ENCODE results near the gene LEF1. TPM values are rescaled to one million over a fixed set of nuclear protein-coding genes. Genes with fewer than 3 reads are reported as not detected.

Gene LEF1
- total RNA-seq: 100 to 1,000 TPM; 350 to 367 TPM

DNA sequence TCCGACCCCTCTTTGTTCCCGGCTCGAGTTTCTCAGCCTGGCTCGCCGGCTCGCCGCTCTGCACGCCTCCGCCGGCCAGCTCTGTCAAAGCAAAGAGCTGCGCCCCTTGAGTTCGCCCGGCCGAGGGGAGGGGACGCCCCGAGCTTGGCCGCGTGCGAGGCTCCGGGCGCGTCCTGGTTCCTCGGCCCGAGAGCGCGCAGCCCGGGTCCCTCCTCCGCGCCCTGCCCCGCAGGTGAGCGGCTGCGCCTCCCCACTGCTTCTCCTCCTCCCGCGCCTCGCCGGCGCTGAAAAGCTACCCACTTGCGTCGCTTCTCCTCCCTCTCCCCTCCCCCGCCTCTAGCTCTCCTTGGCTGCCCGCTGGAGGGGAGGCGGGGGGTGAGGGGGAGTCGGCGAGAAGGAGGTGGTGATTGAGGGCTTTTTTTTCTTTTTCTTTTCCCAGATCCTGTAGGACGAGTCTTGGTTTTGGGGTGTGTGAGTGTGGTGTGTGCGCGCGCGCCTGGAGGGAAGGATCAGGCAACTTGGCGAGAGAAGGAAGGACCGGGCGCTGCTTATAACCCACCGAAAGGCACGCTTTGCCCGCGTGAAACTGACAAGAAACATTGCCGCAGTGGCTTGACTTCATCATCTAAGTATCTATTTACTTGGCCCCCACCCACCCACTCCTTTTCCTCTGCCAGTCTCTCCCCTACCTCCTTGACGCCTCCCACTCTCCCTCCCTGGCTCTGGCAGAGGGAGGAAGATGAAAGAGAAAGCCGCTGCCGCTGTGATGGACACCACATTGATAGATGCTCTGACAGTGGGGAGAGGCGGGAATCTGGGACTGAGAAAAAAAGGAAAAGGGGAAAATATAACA is at the start of gene LEF1:
TSS of gene LEF1 (minus strand) at position 262 of the 853 bp plus-strand sequence. CDS start 1,165 bp downstream, outside the sequence.
- no peaks in the 10 kb centered on the region for H3K9me3 Mint-ChIP-seq
- H3K4me3 Mint-ChIP-seq: peak within 1 kb of the TSS; percentile 88
- CTCF ChIA-PET: interaction anchor here (0.8 to 1.8 kb wide), 7 partner anchors 12 to 403 kb away, joined by 3 to 5 read pairs (median 4); no protein-coding TSS in a partner anchor
- no peaks in the 10 kb centered on the region for H3K27me3 Mint-ChIP-seq (ENCODE audit: low read depth)
- intact Hi-C loops (cut with micrococcal nuclease): loop anchor here (2.0 kb wide), 1 partner anchor 298 kb away; no protein-coding TSS in a partner anchor
- H3K27ac Mint-ChIP-seq: peak within 1 kb of the TSS; percentile 97
- H3K4me1 Mint-ChIP-seq (ENCODE audit: low read depth): peaks cover 29% of the 10 kb centered on the region
- DNase-seq: peak; percentile 84
- H3K36me3 Mint-ChIP-seq (ENCODE audit: low read depth): peaks cover 31% of the 10 kb centered on the region

DNA sequence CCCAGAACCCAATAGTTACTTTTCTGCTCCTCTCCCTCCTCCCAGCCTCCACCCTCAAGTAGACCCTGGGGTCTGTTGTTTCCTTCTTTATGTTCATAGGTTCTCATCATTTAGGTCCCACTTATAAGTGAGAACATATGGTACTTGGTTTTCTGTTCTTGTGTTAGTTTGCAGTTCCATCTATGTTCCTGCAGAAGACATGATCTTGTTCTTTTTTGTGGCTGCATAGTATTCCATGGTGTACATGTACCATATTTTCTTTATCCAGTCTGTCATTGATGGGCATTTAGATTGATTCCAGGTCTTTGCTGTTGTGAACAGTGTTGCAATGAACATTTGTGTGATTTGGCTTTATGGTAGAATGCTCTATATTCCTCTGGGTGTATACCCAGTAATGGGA is 47.8 kb upstream of the LEF1 start:
- Mint-ChIP-seq H3K36me3 (ENCODE audit: low read depth) (peaks cover 5% of the 10 kb centered on the region), H3K4me1 (ENCODE audit: low read depth) (peaks cover 24% of the 10 kb centered on the region), H3K27me3 (ENCODE audit: low read depth) (no peaks in the 10 kb centered on the region), H3K9me3 (no peaks in the 10 kb centered on the region), H3K27ac (no peak overlapping the region), H3K4me3 (no peak overlapping the region)
- DNase-seq: no peak
- CTCF ChIA-PET: no interaction called here
- intact Hi-C loops (cut with micrococcal nuclease): no loop called here

DNA sequence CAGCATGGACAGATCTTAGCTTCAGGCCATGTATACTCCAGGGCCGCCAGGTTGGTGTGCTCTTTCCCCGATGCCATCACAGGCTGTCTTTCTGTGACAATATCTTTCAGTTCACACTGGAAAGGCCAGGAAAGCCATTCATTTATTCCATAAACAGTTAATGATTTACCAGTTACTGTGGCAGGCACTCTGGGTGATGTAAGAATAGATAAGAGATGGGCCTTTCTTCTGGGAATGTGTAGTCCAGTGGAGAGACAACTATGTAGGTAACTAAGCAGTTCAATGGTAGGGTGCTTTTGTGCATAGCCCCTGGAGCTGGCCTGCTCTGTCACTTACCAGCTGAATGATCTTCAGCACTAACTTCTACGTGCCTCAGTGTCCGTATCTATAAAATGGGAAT is 46.3 kb upstream of the LEF1 start:
- no peak for DNase-seq
- no peaks in the 10 kb centered on the region for H3K27me3 Mint-ChIP-seq (ENCODE audit: low read depth)
- no peak overlapping the region for H3K27ac Mint-ChIP-seq
- no peaks in the 10 kb centered on the region for H3K9me3 Mint-ChIP-seq
- CTCF ChIA-PET: no interaction called here
- H3K36me3 Mint-ChIP-seq (ENCODE audit: low read depth): peaks cover 5% of the 10 kb centered on the region
- intact Hi-C loops (cut with micrococcal nuclease): no loop called here
- no peak overlapping the region for H3K4me3 Mint-ChIP-seq
- H3K4me1 Mint-ChIP-seq (ENCODE audit: low read depth): peaks cover 36% of the 10 kb centered on the region

DNA sequence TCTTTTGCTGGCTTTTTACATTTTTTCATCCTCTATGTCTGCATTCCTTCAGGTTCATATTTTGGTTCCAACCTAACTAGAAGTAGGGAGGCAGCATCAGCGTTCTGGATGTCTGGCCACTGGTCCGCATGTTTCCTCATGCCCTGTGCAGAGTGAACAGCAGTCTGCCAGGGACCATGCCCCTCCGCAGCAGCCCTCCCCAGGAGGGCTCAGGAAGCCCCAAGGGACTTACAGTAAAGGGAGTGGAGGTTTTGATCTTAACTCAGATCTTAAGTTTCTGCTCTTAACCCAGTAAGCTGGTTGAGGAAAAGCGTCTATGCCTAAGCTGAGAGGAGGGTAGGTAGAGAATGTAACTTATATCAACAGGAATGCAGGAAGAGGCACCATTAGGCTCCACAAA is 45.0 kb upstream of the LEF1 start:
- H3K4me1 Mint-ChIP-seq (ENCODE audit: low read depth): peaks cover 41% of the 10 kb centered on the region
- H3K27ac Mint-ChIP-seq: no peak overlapping the region
- intact Hi-C loops (cut with micrococcal nuclease): no loop called here
- DNase-seq: no peak
- CTCF ChIA-PET: no interaction called here
- H3K9me3 Mint-ChIP-seq: no peaks in the 10 kb centered on the region
- H3K36me3 Mint-ChIP-seq (ENCODE audit: low read depth): peaks cover 5% of the 10 kb centered on the region
- no peaks in the 10 kb centered on the region for H3K27me3 Mint-ChIP-seq (ENCODE audit: low read depth)
- H3K4me3 Mint-ChIP-seq: no peak overlapping the region

DNA sequence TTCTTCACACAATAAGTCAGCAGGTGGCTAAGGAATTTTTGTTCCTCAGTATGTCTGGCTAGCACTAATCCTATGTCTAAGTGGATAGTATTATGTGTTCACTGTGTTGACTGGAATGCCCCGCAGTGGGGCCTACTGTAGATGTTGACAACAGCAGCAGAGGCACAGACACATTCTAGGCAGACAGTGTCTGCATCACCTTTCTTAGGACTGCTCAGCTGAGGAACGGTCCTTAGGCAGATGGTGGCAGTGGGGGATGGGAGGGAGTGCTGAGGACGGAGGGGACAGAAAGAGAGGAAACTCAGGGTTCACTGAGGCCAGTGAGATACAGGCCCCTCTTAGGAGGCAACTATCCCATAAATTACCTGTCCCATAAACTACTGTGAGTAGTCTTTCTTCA is 44.6 kb upstream of the LEF1 start:
- H3K4me1 Mint-ChIP-seq (ENCODE audit: low read depth): peaks cover 41% of the 10 kb centered on the region
- intact Hi-C loops (cut with micrococcal nuclease): no loop called here
- DNase-seq: no peak
- H3K4me3 Mint-ChIP-seq: no peak overlapping the region
- H3K27ac Mint-ChIP-seq: no peak overlapping the region
- H3K36me3 Mint-ChIP-seq (ENCODE audit: low read depth): peaks cover 5% of the 10 kb centered on the region
- CTCF ChIA-PET: no interaction called here
- no peaks in the 10 kb centered on the region for H3K9me3 Mint-ChIP-seq
- no peaks in the 10 kb centered on the region for H3K27me3 Mint-ChIP-seq (ENCODE audit: low read depth)

DNA sequence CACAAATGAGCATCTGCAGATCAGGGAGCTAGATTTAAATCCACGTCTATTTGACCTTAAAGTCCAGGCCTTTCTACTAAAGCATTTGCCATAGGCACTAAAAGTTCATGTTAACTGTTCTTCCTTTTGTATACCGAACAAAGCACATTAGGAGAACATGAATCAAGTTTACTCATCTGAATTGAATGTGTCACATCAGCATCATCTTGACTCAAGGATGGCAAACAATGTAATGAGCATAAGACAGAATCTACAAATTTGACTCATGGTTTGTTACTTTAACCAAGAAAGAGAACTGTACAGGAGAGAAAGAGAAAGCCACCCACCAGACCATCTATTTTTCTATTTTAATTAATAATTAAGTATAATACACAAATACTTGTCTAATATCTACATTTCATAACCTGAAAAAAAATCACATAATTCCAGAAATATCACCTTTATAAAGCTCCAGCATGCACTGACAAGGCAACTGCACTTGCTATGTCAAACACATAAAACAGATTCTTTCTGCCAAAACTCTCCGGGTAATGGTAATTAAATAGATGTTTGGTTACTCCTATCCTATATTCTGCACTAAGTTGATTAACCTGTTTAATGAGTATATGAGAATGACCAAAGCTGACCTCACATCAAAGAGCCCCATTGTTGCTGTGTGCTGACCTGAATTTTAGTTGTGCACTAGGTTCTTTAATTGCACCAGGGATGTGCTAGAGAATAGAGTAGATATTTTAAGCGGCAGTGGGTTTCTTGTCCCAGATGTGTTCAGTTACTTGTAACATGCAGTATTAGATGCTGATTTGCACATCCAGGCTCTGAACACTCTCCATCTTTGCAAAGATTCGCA is 42.5 kb upstream of the LEF1 start:
- H3K36me3 Mint-ChIP-seq (ENCODE audit: low read depth): peaks cover 2% of the 10 kb centered on the region
- H3K4me3 Mint-ChIP-seq: no peak overlapping the region
- CTCF ChIA-PET: interaction anchor here (0.9 kb wide), 1 partner anchor 180 kb away, joined by 3 read pairs; no protein-coding TSS in a partner anchor
- intact Hi-C loops (cut with micrococcal nuclease): loop anchor here (2.0 kb wide), 1 partner anchor 144 kb away; no protein-coding TSS in a partner anchor
- DNase-seq: no peak
- peaks cover 44% of the 10 kb centered on the region for H3K4me1 Mint-ChIP-seq (ENCODE audit: low read depth)
- H3K9me3 Mint-ChIP-seq: no peaks in the 10 kb centered on the region
- no peak overlapping the region for H3K27ac Mint-ChIP-seq
- H3K27me3 Mint-ChIP-seq (ENCODE audit: low read depth): no peaks in the 10 kb centered on the region

DNA sequence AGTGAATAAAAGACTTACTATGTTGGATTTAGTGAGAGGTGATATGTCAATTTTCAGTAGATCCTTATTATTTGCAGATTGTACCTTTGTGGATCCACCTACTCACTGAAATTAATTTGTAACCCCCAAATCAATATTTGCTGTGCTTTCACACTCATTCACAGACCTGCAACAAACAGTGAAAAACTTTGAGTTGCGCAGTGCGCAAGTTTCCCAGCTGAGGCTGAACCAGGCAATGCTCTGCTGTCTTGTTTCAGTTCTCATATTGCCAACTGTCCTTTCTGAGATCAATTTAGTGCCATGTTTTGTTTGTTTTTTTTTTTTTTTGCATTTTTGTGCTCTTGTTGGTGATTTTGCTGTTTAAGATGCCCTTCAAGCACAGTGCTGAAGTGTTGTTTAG is 40.8 kb upstream of the LEF1 start:
- no peak overlapping the region for H3K4me3 Mint-ChIP-seq
- intact Hi-C loops (cut with micrococcal nuclease): no loop called here
- H3K27ac Mint-ChIP-seq: no peak overlapping the region
- H3K9me3 Mint-ChIP-seq: no peaks in the 10 kb centered on the region
- DNase-seq: no peak
- CTCF ChIA-PET: no interaction called here
- H3K27me3 Mint-ChIP-seq (ENCODE audit: low read depth): no peaks in the 10 kb centered on the region
- H3K36me3 Mint-ChIP-seq (ENCODE audit: low read depth): peaks cover 2% of the 10 kb centered on the region
- peaks cover 56% of the 10 kb centered on the region for H3K4me1 Mint-ChIP-seq (ENCODE audit: low read depth)

DNA sequence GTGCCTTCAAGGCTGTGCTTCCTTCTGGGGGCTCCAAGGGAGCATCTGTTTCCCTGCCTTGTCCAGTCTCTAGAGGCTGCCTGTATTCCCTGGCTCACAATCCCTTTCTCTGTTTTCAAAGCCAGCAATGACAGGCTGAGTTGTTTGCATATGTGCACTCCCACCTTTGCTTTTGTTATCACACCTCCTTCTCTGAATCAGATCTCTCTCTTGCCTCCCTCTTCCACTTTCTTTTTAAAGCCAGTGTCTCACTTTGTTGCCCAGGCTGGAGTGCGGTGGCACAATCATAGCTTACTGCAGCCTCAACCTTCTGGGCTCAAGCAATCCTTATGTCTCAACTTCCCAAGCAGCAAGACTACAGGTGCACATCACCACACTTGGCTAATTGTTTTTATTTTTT is 37.1 kb upstream of the LEF1 start:
- no peaks in the 10 kb centered on the region for H3K9me3 Mint-ChIP-seq
- peak; percentile 57 for DNase-seq
- H3K4me1 Mint-ChIP-seq (ENCODE audit: low read depth): peaks cover 41% of the 10 kb centered on the region
- CTCF ChIA-PET: no interaction called here
- no peaks in the 10 kb centered on the region for H3K27me3 Mint-ChIP-seq (ENCODE audit: low read depth)
- intact Hi-C loops (cut with micrococcal nuclease): loop anchor here (2.0 kb wide), 2 partner anchors 23 to 221 kb away; no protein-coding TSS in a partner anchor
- peaks cover 14% of the 10 kb centered on the region for H3K36me3 Mint-ChIP-seq (ENCODE audit: low read depth)
- no peak overlapping the region for H3K4me3 Mint-ChIP-seq
- no peak overlapping the region for H3K27ac Mint-ChIP-seq

DNA sequence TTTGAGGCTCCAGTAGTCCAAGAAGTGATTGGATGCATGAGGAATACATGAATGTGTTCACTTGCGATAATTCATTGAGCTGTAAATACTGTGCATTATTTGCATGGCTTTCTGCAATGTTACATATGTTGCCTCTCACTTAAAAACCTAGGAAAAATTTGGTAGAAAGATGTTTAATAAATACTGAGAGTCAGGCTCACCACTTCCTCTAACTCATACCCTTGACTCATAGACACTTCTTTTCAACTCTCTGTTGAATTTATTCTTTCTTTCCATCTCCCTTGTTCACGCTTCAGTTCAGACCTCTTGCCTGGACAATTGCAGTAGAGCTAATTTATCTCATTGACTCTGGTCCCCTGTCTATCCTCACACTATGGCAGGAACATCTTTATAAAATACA is 35.8 kb upstream of the LEF1 start:
- H3K36me3 Mint-ChIP-seq (ENCODE audit: low read depth): peaks cover 18% of the 10 kb centered on the region
- H3K27ac Mint-ChIP-seq: no peak overlapping the region
- CTCF ChIA-PET: no interaction called here
- H3K4me3 Mint-ChIP-seq: no peak overlapping the region
- no peaks in the 10 kb centered on the region for H3K27me3 Mint-ChIP-seq (ENCODE audit: low read depth)
- H3K4me1 Mint-ChIP-seq (ENCODE audit: low read depth): peaks cover 31% of the 10 kb centered on the region
- DNase-seq: no peak
- H3K9me3 Mint-ChIP-seq: no peaks in the 10 kb centered on the region
- intact Hi-C loops (cut with micrococcal nuclease): loop anchor here (2.0 kb wide), 2 partner anchors 24 to 222 kb away; no protein-coding TSS in a partner anchor

DNA sequence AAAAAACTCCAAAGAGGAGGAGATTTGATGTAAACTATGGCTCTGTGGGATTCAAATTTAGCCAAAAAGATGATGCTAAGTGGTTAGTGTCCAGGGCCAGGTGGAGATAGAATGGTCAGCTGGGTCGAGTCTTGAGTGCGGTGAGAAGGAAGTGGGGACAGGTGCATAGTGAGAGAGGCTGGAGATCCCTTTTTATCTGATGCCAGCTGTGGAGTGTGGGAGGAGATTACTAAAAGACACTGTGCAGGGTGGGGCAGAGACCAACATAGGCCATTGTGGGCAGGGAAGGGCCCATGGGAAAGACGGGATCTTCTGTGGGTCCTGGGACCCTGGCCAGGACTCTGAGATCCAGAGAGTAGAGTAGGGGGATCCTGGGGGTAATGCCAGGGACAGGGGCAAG is 34.6 kb upstream of the LEF1 start:
- Mint-ChIP-seq H3K4me3 (no peak overlapping the region), H3K27ac (no peak overlapping the region), H3K36me3 (ENCODE audit: low read depth) (peaks cover 18% of the 10 kb centered on the region), H3K9me3 (no peaks in the 10 kb centered on the region), H3K27me3 (ENCODE audit: low read depth) (no peaks in the 10 kb centered on the region), H3K4me1 (ENCODE audit: low read depth) (peaks cover 28% of the 10 kb centered on the region)
- intact Hi-C loops (cut with micrococcal nuclease): no loop called here
- CTCF ChIA-PET: interaction anchor here (0.6 kb wide), 1 partner anchor 26 kb away, joined by 7 read pairs; no protein-coding TSS in a partner anchor
- no peak for DNase-seq

DNA sequence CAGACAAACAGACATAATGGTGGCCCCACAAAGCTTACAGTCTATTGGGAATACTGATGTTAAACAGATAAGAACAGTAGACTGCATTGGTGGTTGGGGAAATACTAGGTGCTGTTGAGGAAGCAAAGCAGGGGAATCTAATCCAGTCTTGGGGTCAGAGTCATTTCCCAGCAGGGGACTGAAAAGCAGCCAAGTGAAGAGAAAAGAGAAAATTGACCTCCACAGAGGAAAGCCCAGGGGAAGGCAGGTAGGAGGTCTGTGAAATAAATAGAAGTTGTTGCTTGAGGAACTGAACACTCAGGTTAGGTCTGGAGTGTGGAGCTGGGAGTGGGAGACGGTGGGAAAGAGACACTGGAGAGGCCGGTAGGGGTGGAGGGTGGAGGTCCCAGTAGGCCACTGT is 33.0 kb upstream of the LEF1 start:
- Mint-ChIP-seq H3K9me3 (no peaks in the 10 kb centered on the region), H3K4me3 (no peak overlapping the region), H3K27me3 (ENCODE audit: low read depth) (no peaks in the 10 kb centered on the region), H3K36me3 (ENCODE audit: low read depth) (peaks cover 18% of the 10 kb centered on the region), H3K4me1 (ENCODE audit: low read depth) (peaks cover 28% of the 10 kb centered on the region), H3K27ac (no peak overlapping the region)
- CTCF ChIA-PET: no interaction called here
- no peak for DNase-seq
- intact Hi-C loops (cut with micrococcal nuclease): no loop called here

DNA sequence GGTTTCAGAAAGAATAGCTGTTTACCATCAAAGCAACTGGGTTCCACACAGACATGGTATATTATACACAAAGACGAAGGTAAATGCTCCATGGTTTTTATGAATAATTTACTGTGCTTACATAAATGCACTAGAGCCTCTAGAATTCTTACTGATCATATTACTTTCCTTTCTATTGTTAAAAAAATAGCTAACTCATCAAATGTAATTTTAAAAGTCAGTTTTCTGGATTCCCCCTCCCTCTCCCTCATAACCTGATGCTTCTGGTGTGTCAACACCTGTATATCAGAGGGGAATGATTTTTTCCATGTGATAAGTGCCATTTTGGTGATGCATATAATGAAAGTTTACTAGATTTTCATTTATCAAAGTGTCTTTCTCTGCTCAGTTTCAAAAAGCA is 31.1 kb upstream of the LEF1 start:
- no peak overlapping the region for H3K27ac Mint-ChIP-seq
- peaks cover 19% of the 10 kb centered on the region for H3K4me1 Mint-ChIP-seq (ENCODE audit: low read depth)
- CTCF ChIA-PET: interaction anchor here (1.0 kb wide), 1 partner anchor 292 kb away, joined by 3 read pairs; no protein-coding TSS in a partner anchor
- intact Hi-C loops (cut with micrococcal nuclease): no loop called here
- peaks cover 15% of the 10 kb centered on the region for H3K36me3 Mint-ChIP-seq (ENCODE audit: low read depth)
- no peaks in the 10 kb centered on the region for H3K9me3 Mint-ChIP-seq
- DNase-seq: no peak
- H3K27me3 Mint-ChIP-seq (ENCODE audit: low read depth): no peaks in the 10 kb centered on the region
- no peak overlapping the region for H3K4me3 Mint-ChIP-seq
